Activated CD4-positive, alpha-beta T cell treated with anti-CD3 and anti-CD28 coated beads, Interleukin-2, amount 50 U/mL, for 24 hours (primary cell): ENCODE results near the gene MRPL43.
"Not testable (repeated sequence)": the region's sequence is repeated elsewhere in the genome, so short reads cannot be mapped to it uniquely, and the experiment has no call there.

Experiments used
- DNase-seq, 2 donors: peaks; one replicate each; pipeline ENCODE4 v3.0.0-alpha.2; 2020; ENCODE audit warnings: low read depth in 1 of 2, low spot score in 1 of 2

Gene MRPL43

GRCh38 chr10:100986952-100987684 is at the start of gene MRPL43, which contains the start of gene TWNK:
Gene MRPL43, minus strand, starts transcription at chr10:100987497. Its CDS starts 54 bp downstream, at chr10:100987443.
Gene TWNK, plus strand, starts transcription at chr10:100987543. Its CDS starts 668 bp downstream, at chr10:100988211.
- DNase-seq, result peak; percentile 76 to 86

- DNase-seq, result no peak
Observed at GRCh38 chr10:101036726-101037125, 49.4 kb upstream of the MRPL43 start.

- no peak for DNase-seq
Observed at GRCh38 chr10:101035916-101036702, 48.8 kb upstream of the MRPL43 start.

GRCh38 chr10:101035314-101035713 is 48.0 kb upstream of the MRPL43 start:
- DNase-seq, result no peak

GRCh38 chr10:101034404-101034803 is 47.1 kb upstream of the MRPL43 start:
- not testable (repeated sequence) for DNase-seq

GRCh38 chr10:101033276-101033675 is 46.0 kb upstream of the MRPL43 start:
- DNase-seq, result no peak

GRCh38 chr10:101032637-101033224 is 45.4 kb upstream of the MRPL43 start:
- peak; percentile 19 to 49 for DNase-seq

GRCh38 chr10:101031796-101032636 is 44.7 kb upstream of the MRPL43 start:
- DNase-seq, result peak; percentile 52 to 55

- DNase-seq, result peak; percentile 88 to 92
Observed at GRCh38 chr10:101031128-101031795, 44.0 kb upstream of the MRPL43 start, which contains the start of the genes PDZD7 and SFXN3. Gene PDZD7, minus strand, starts transcription at chr10:101031129. Its CDS starts 910 bp downstream, at chr10:101030219. Gene SFXN3, plus strand, starts transcription at chr10:101031234. Its CDS starts 3,461 bp downstream, at chr10:101034695.

GRCh38 chr10:101030496-101031127 is 43.3 kb upstream of the MRPL43 start:
- no peak for DNase-seq

GRCh38 chr10:101029520-101030295 is 42.4 kb upstream of the MRPL43 start:
- DNase-seq, result no peak

- DNase-seq, result no peak
Observed at GRCh38 chr10:101028446-101029337, 41.4 kb upstream of the MRPL43 start.

GRCh38 chr10:101027106-101027720 is 39.9 kb upstream of the MRPL43 start:
- no peak for DNase-seq

GRCh38 chr10:101022967-101023705 is 35.8 kb upstream of the MRPL43 start:
- no peak for DNase-seq

GRCh38 chr10:101021692-101022251 is 34.5 kb upstream of the MRPL43 start:
- no peak for DNase-seq

- DNase-seq, result no peak
Observed at GRCh38 chr10:101021239-101021638, 33.9 kb upstream of the MRPL43 start.
